NCI-H187 treated with DMSO at 0.1 percent for 48 hours (cell line): Measurements from ENCODE around the gene ACTR1A.
"Not testable (repeated sequence)": the region's sequence is repeated elsewhere in the genome, so short reads cannot be mapped to it uniquely, and the experiment has no call there.

Experiments
- DNase-seq: peaks from one replicate; lab custom pipeline; 2025; lab: John Stamatoyannopoulos, UW

ACTR1A gene

DNA sequence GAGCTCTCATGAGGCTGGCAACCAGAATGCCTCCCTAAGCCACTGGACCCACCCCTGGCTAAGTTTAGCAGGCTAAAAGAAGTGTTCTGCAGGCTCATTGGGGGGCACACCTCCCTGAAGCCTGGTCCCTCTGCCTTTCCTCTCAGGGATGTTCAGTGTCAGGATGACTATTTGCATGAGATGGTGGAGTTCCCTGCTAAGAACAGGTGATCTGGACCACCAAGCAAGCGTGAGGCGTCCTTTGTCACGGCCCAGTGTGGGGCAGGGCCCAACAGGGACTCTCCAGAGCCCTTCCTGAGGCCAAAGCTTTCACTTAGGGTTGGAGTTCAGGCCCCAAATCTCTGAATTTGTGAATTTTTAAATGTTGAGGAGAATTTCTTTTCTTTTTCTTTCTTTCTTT, 13.2 kb upstream of the ACTR1A start:
- no peak for DNase-seq

- DNase-seq, result no peak
Measured at GRCh38 chr10:102514487-102515311, 12.2 kb upstream of the ACTR1A start.

DNA sequence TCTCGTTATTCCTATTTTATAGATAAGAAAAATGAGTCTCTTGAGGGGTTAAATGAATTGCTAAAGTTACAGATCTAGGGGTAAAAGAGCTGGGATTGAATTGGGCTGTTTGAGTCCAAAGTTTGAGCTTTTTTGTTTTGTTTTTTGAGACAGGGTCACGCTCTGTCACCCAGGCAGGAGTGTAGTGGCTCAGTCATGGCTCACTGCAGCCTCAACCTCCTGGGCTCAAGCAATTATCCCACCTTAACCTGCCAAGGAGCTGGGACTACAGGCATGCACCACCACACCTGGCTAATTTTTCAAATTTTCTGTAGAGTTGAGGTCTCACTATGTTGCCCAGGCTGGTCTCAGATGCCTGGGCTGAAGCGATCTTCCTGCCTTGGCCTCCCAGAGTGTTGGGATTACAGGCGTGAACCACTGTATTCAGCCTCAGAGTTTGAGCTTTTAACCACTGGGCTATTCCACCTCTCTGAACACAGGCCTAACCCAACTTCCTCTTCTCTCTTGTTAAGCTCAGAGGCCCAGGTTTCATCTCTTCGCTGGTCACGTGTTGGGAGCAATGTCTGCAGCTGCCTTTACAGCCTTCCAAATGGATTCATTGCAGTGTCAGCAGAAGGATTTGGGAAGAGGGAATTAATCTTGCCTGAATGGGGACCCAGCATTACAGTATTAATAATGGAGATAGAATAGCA, 9.2 kb upstream of the ACTR1A start:
- no peak for DNase-seq

DNA sequence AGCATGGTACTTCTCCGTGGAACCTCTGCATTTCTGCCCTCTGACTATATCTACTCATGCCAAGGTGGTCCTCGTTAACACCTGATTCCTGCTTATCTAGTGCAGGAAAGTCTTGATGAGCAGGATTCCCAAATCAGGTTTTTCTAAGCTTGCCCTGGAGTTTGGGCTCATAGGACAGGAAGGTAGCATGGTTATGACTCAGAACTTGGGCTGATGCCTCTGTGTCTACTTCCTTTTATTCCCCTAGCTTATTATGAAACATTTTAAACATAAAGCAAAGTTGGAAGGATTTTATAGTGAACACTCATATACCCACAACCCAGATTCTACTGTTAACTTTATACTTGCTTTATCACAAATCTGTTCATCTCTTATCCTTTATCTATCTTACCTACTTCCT, 6.9 kb upstream of the ACTR1A start:
- no peak for DNase-seq

- no peak for DNase-seq
Measured at GRCh38 chr10:102508506-102508905, 6.0 kb upstream of the ACTR1A start.

DNA sequence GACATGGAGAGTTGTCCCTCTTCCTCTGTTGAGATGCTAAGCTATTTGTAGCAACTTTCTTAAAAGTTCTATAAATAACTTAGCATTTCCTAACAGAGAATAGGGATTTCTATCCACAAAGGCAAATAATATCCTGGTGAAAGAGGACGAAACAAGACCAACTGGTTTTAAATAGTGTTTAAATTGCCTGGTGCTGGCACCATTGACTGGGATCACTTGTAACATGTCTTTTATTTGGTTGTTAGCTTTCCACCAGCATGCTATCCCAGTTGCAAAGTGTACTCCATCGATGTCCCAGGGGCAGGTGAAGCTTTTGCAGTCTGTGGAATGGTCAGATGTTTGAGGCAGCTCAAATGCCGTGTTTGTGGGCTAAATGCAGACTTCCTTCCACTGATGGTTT, 5.0 kb upstream of the ACTR1A start:
- DNase-seq, result no peak

GRCh38 chr10:102505462-102506115, 3.1 kb upstream of the ACTR1A start:
- DNase-seq, result peak; percentile 52

DNA sequence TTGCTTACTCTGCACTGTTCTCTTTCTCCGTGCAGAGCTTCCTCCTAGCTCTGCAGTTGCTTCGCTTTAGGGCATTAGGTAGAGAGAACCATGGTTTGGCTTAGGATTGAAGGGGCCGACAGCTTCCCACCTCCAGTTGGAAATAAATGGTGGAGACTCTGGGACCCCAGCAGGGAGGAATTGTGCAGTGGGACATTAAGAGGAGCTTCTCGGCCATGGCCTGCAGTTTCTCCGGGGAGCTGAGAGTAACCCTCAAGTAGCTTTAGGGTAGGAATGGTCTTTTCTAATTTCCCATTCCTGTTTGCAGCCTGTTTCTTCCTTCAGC, 2.4 kb upstream of the ACTR1A start:
- no peak for DNase-seq

DNA sequence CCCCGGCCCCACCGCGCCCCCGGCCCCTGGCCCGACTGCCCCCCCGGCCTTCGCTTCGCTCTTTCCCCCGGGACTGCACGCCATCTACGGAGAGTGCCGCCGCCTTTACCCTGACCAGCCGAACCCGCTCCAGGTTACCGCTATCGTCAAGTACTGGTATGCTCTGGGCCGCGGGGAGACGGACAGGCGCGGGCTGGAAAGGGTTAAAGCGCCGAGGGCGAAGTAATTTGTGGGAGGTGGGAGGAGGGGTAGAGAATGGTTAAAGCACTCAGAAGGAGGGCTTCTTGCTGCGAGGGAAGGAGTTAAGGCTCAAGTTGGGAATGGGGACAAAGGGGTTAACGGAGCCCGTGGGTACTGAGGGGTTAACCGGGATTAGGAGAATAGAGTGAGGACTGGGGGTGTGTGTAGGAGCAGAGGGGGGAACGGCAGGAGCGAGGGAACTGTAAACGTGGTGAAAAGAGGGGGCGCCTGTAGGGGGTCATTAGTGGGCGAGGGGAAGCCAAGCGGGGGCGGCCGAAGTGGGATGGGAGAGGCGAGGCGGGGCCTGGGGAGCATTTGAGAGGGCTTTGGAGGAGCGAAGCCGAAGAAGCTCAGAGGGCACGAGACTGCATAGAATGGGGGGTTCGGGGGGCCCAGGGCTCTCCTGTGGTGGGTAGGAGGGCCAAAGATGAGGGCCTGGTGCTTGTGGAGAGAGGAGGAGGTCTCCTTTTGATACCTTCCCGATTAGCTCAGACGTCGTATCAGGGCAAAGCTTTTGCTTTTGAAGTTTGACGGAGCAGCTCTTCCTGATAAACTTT, 1.9 kb upstream of the ACTR1A start:
- DNase-seq, result no peak

- peak; percentile 55 for DNase-seq
Measured at GRCh38 chr10:102503264-102504178, 1.0 kb upstream of the ACTR1A start, which contains the start of gene SUFU. Gene SUFU (plus strand): TSS chr10:102503972. CDS start chr10:102504153, 181 bp downstream.

DNA sequence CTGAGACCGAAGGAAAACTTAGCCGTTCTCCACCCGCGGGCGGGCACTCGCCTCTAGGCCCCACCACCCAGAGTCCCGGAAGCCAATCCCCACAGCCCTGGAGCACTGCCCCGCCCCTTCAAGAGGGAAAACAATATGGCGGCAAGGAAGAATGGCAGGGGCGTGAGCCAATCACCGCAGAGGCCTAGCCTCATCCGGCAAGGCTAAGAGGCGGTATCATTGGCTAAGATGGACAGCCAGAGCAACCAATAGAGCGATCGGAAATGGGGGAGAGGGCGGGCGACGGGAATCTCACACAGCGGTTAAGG, 529 bp downstream of the ACTR1A start:
- DNase-seq, result peak; percentile 65

- no peak for DNase-seq
Measured at GRCh38 chr10:102501201-102502028, 1.1 kb downstream of the ACTR1A start.

DNA sequence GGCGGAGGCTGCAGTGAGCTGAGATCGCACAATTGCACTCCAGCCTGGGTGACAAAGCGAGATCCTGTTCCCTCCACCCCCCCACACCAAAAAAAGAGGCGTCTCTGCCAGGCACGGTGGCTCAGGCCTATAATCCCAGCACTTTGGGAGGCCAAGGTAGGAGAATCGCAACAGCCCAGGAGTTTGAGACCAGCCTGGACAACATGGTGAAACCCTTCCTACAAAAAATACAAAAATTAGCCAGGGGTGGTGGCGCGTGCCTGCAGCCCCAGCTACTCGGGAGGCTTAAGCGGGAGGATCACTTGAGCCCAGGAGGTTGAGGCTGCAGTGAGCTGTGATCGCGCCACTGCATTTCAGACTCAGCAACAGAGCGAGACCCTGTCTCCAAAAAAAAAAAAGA, 1.8 kb downstream of the ACTR1A start:
- DNase-seq, result not testable (repeated sequence)

GRCh38 chr10:102499356-102499755, 3.2 kb downstream of the ACTR1A start:
- DNase-seq, result no peak

DNA sequence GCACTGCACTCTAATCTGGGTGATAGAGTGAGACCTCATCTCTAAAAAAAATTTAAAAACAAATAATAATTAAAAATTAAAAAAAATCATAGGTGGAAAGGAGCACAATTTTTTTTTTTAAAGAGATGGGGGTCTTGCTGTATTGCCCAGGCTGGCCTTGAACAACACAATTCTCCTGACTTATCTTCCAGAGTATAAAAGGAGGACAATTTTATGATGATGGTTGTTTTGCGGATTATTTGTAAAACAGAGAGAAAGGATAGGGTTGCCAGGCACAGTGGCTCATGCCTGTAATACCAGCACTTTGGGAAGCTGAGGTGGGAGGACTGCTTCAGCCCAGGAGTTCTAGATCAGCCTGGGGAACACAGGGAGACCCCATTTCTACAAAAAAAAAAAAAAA, 5.0 kb downstream of the ACTR1A start:
- no peak for DNase-seq

GRCh38 chr10:102493771-102494170, 8.7 kb downstream of the ACTR1A start:
- DNase-seq, result no peak

GRCh38 chr10:102492983-102493382, 9.5 kb downstream of the ACTR1A start:
- no peak for DNase-seq

GRCh38 chr10:102492344-102492939, 10.1 kb downstream of the ACTR1A start:
- DNase-seq, result no peak

GRCh38 chr10:102491136-102491535, 11.4 kb downstream of the ACTR1A start:
- no peak for DNase-seq
